Upper lobe of left lung (tissue), 4 donors: ENCODE results near the gene EXOC4.

Experiments used
- CTCF ChIP-seq, 6 experiments: fragments of 450-650 bp in 4 of 6; fragments of 200-600 bp in 2 of 6; sonication (generic) in 2 of 6; IDR thresholded peaks; one replicate each; pipeline ENCODE4 v1.5.1; 2016 to 2019; ENCODE audit warnings: antibody characterized with exemption in 6 of 6
- EP300 ChIP-seq, 4 donors: sonication (generic); formaldehyde crosslinking; IDR thresholded peaks; one replicate each; pipeline ENCODE4 v1.5.1; 2017; ENCODE audit warnings: antibody characterized with exemption in 4 of 4, control low read depth in 2 of 4
- POLR2A ChIP-seq, 4 donors: fragments of 450-650 bp; IDR thresholded peaks; one replicate each; pipeline ENCODE4 v1.5.1; 2016 to 2017; ENCODE audit warnings: antibody characterized with exemption in 4 of 4, mild to moderate bottlenecking in 2 of 4

GRCh38 chr7:134101716-134102115 is 848.8 kb downstream of the EXOC4 start:
- no peak for TF ChIP-seq POLR2A (IDR thresholded peaks at IDR 0.05)
- TF ChIP-seq EP300 (IDR thresholded peaks at IDR 0.05), result no peak
- TF ChIP-seq CTCF (IDR thresholded peaks at IDR 0.05), result no peak
